ENCODE data around the gene TSPAN5.
"Not testable (repeated sequence)": the region's sequence is repeated elsewhere in the genome, so short reads cannot be mapped to it uniquely, and the experiment has no call there.

DNA sequence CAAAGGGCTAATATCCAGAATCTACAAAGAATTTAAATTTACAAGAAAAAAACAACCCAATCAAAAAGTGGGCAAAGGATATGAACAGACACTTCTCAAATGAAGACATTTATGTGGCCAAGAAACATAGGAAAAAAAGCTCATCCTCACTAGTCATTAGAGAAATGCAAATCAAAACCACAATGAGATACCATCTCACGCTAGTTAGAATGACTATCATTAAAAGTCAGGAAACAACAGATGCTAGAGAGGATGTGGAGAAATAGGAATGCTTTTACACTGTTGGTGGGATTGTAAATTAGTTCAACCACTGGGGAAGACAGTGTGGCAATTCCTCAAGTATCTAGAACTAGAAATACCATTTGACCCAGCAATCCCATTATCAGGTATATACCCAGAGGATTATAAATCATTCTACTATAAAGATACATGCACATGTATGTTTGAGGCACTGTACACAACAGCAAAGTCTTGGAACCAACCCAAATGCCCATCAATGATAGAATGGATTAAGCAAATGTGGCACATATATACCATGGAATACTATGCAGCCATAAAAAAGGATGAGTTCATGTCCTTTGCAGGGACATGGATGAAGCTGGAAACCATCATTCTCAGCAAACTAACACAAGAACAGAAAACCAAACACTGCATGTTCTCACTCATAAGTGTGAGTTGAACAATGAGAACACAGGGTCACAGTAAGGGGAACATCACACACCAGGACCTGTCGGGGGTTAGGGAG, 197.1 kb downstream of the TSPAN5 start:
- not testable (repeated sequence) for TF ChIP-seq EZH2 (IDR thresholded peaks at IDR 0.05; ENCODE audit: borderline replicate concordance, insufficient read depth, low read length, poor library complexity, severe bottlenecking); CTCF (IDR thresholded peaks at IDR 0.05; ENCODE audit: poor library complexity, severe bottlenecking); EP300 (conservative IDR thresholded peaks at IDR 0.05; ENCODE audit: poor library complexity, severe bottlenecking); POLR2AphosphoS5 (IDR thresholded peaks at IDR 0.05); REST (IDR thresholded peaks at IDR 0.05; ENCODE audit: borderline replicate concordance); SMC3 (conservative IDR thresholded peaks at IDR 0.05; ENCODE audit: poor library complexity)

All from neural cell (in vitro differentiated cells).